ENCODE data around the gene PITX2. TPM values are rescaled to one million over a fixed set of nuclear protein-coding genes. Genes with fewer than 3 reads are reported as not detected.

Gene PITX2
- total RNA-seq, 1 experiment from 2014 or later = 8.5 TPM

DNA sequence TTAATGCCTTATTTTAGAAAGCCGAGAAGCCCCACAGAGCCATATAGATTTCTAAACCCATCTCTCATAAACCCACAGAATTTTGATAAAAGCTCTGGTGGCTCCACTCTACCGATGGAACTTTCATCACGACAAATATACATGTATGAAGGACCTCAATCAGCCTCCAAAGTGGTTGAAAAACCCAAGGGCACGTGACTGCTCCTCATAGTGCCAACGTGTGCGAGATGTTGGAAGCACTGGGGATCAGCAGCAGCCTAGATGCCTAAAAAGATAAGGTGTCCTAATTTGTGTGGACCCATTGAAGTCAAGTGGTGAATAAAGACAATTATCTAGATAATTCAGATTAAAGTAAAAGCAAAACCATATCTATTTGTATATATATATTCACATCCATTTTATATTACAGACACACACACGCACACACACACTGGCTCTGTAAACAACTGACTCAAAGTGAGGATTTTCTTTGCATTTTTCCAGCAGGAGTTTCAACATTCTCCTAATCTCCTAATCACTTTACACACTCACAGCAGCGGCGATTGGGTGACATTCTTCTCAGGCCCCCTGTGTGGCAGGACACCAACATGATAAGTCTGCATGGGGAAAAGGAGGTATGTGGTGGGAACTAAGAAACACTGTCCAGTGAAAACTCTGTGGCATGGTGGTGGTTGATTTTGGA is 2.8 kb upstream of the PITX2 start:
- Histone ChIP-seq H2BK20ac (ENCODE audit: low read depth, low read length, poor library complexity, severe bottlenecking) (no peak overlapping the region), H2AFZ (ENCODE audit: low read length) (no peak overlapping the region), H3K27ac (ENCODE audit: insufficient read length, low read depth, low read length) (no peak overlapping the region), H4K8ac (replicated peaks; ENCODE audit: insufficient read length, low read depth, low read length) (no peak overlapping the region), H3K56ac (ENCODE audit: insufficient read length, low read depth, low read length) (no peak overlapping the region), H4K91ac (ENCODE audit: insufficient read length, low read depth, low read length) (no peak overlapping the region), H3K27me3 (ENCODE audit: insufficient read depth, low read length) (peaks cover 89% of the 10 kb centered on the region), H2BK120ac (ENCODE audit: low read depth, low read length, poor library complexity, severe bottlenecking) (no peak overlapping the region), H2BK15ac (ENCODE audit: low read depth, low read length) (no peak overlapping the region), H3K4me2 (ENCODE audit: insufficient read depth, insufficient read length, low read length) (no peak overlapping the region), H3K4me1 (ENCODE audit: insufficient read depth, low read length) (no peaks in the 10 kb centered on the region), H4K5ac (ENCODE audit: insufficient read length, low read depth, low read length) (no peak overlapping the region), H3T11ph (ENCODE audit: low read length) (no peak overlapping the region), H3K79me1 (ENCODE audit: insufficient read depth, low read depth, low read length, poor library complexity, severe bottlenecking) (no peaks in the 10 kb centered on the region), H2BK12ac (ENCODE audit: insufficient read length, low read depth, low read length) (no peak overlapping the region), H3K14ac (ENCODE audit: insufficient read depth, low read length) (no peak overlapping the region), H3K79me2 (ENCODE audit: insufficient read depth, low read length) (no peaks in the 10 kb centered on the region), H2AK5ac (ENCODE audit: insufficient read length, low read length) (no peak overlapping the region), H4K20me1 (ENCODE audit: control insufficient read depth, insufficient read depth, insufficient read length) (no peaks in the 10 kb centered on the region), H3K9ac (ENCODE audit: extremely low read depth, insufficient read length, low read length) (no peak overlapping the region), H3K9me3 (ENCODE audit: control insufficient read depth, low read depth, low read length) (no peaks in the 10 kb centered on the region), H2BK5ac (ENCODE audit: insufficient read length, low read length) (no peak overlapping the region), H3K4ac (ENCODE audit: low read depth, low read length) (no peak overlapping the region), H3K18ac (ENCODE audit: insufficient read length, low read depth, low read length) (no peak overlapping the region), H3K23me2 (ENCODE audit: insufficient read length, low read depth, low read length, poor library complexity, severe bottlenecking) (peaks cover 27% of the 10 kb centered on the region), H3K23ac (ENCODE audit: insufficient read length, low read depth, low read length) (no peak overlapping the region)
- WGBS (ENCODE audit: extremely low coverage, insufficient read length, low lambda C conversion rate) = no CpG with 5 or more reads among the region's 9 CpGs
- Mint-ChIP-seq H3K9me3 (peaks cover 0 to 10% of the 10 kb centered on the region in 2 experiments; a peak in 2 of 5 replicates), H3K4me1 (peaks cover 52 to 80% of the 10 kb centered on the region in 2 experiments), H3K27ac (no peak overlapping the region), H3K27me3 (ENCODE audit: low read depth) (peaks cover 99% of the 10 kb centered on the region), H3K4me3 (no peak overlapping the region; a peak in 1 of 5 replicates), H3K36me3 (ENCODE audit: insufficient read depth in 1 of 3, low read depth in 3 of 3) (no peaks in the 10 kb centered on the region; a peak in 1 of 7 replicates)
- no peak for DNase-seq
- TF ChIP-seq, protein P1, sequence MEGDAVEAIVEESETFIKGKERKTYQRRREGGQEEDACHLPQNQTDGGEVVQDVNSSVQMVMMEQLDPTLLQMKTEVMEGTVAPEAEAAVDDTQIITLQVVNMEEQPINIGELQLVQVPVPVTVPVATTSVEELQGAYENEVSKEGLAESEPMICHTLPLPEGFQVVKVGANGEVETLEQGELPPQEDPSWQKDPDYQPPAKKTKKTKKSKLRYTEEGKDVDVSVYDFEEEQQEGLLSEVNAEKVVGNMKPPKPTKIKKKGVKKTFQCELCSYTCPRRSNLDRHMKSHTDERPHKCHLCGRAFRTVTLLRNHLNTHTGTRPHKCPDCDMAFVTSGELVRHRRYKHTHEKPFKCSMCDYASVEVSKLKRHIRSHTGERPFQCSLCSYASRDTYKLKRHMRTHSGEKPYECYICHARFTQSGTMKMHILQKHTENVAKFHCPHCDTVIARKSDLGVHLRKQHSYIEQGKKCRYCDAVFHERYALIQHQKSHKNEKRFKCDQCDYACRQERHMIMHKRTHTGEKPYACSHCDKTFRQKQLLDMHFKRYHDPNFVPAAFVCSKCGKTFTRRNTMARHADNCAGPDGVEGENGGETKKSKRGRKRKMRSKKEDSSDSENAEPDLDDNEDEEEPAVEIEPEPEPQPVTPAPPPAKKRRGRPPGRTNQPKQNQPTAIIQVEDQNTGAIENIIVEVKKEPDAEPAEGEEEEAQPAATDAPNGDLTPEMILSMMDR (conservative IDR thresholded peaks at IDR 0.05) = no peak

Measured in H9 (cell line).